SKM-1 (cell line): Measurements from ENCODE around the gene EMILIN3.

Experiments
- DNase-seq: peaks from one replicate; lab custom pipeline; 2025; ENCODE audit not compliant: unreplicated experiment; lab: John Stamatoyannopoulos, UW

EMILIN3 gene

GRCh38 chr20:41349943-41350342 lies 16.7 kb downstream of the EMILIN3 start:
- no peak for DNase-seq

GRCh38 chr20:41349266-41349665 lies 17.4 kb downstream of the EMILIN3 start:
- no peak for DNase-seq

- DNase-seq, result no peak
Measured at GRCh38 chr20:41348430-41349172, 18.0 kb downstream of the EMILIN3 start.

- no peak for DNase-seq
Measured at GRCh38 chr20:41347523-41348429, 18.8 kb downstream of the EMILIN3 start.

GRCh38 chr20:41345729-41346067 lies 20.9 kb downstream of the EMILIN3 start:
- DNase-seq, result no peak

GRCh38 chr20:41344938-41345728 lies 21.5 kb downstream of the EMILIN3 start:
- DNase-seq, result no peak

- no peak for DNase-seq
Measured at GRCh38 chr20:41344477-41344876, 22.1 kb downstream of the EMILIN3 start.

GRCh38 chr20:41342474-41343464 lies 23.8 kb downstream of the EMILIN3 start:
- no peak for DNase-seq

- DNase-seq, result no peak
Measured at GRCh38 chr20:41340327-41341055, 26.1 kb downstream of the EMILIN3 start, which contains the start of gene LPIN3. Gene LPIN3, plus strand, starts transcription at chr20:41340821. Its CDS starts 4,983 bp downstream, at chr20:41345804.

GRCh38 chr20:41339957-41340326 lies 26.7 kb downstream of the EMILIN3 start:
- peak; percentile 51 for DNase-seq

- no peak for DNase-seq
Measured at GRCh38 chr20:41336711-41337492, 29.7 kb downstream of the EMILIN3 start.

GRCh38 chr20:41335591-41335990 lies 31.0 kb downstream of the EMILIN3 start:
- no peak for DNase-seq

GRCh38 chr20:41334443-41335421 lies 31.9 kb downstream of the EMILIN3 start:
- DNase-seq, result no peak

- DNase-seq, result no peak
Measured at GRCh38 chr20:41334036-41334435, 32.6 kb downstream of the EMILIN3 start.

- no peak for DNase-seq
Measured at GRCh38 chr20:41331731-41332130, 34.9 kb downstream of the EMILIN3 start.

- no peak for DNase-seq
Measured at GRCh38 chr20:41330941-41331340, 35.7 kb downstream of the EMILIN3 start.

- no peak for DNase-seq
Measured at GRCh38 chr20:41330343-41330720, 36.3 kb downstream of the EMILIN3 start.
